Astrocyte (in vitro differentiated cells and primary cell): ENCODE data around the gene TRAPPC3L. TPM values are rescaled to one million over a fixed set of nuclear protein-coding genes. Genes with fewer than 3 reads are reported as not detected.

Experiments used
- DNase-seq: peaks from one replicate; pipeline ENCODE4 v3.0.0-alpha.2; 2010; ENCODE audit warnings: low read depth
- FAIRE-seq: peaks from 2 replicates; lab custom pipeline; 2011; peaks lifted over from hg19 to GRCh38; lab: Jason Lieb, UNC
- H2AFZ ChIP-seq: 2 replicates; pipeline ENCODE4 v1.6.0; 2012; ENCODE audit warnings: low read depth, low read length, inconsistent platforms
- H3K27ac ChIP-seq: 2 replicates; pipeline ENCODE4 v1.5.1; 2011; ENCODE audit warnings: low read depth, low read length, inconsistent platforms
- H3K27me3 ChIP-seq: 2 replicates; pipeline ENCODE4 v1.6.0; 2011; ENCODE audit warnings: low read length, inconsistent platforms; ENCODE audit not compliant: insufficient read depth
- H3K36me3 ChIP-seq: 2 replicates; pipeline ENCODE4 v1.5.1; 2011; ENCODE audit warnings: low read length, inconsistent platforms; ENCODE audit not compliant: insufficient read depth
- H3K4me1 ChIP-seq: 2 replicates; pipeline ENCODE4 v1.5.1; 2011; ENCODE audit warnings: low read length, inconsistent platforms; ENCODE audit not compliant: insufficient read depth
- H3K4me2 ChIP-seq: 2 replicates; pipeline ENCODE4 v1.6.0; 2012; ENCODE audit warnings: low read length, inconsistent platforms
- H3K4me3 ChIP-seq: 2 replicates; pipeline ENCODE4 v1.5.1; 2011; ENCODE audit warnings: low read depth, mild to moderate bottlenecking, low read length, inconsistent platforms; ENCODE audit not compliant: insufficient read depth
- H3K79me2 ChIP-seq: 2 replicates; pipeline ENCODE4 v1.6.0; 2012; ENCODE audit warnings: mild to moderate bottlenecking, low read length, inconsistent platforms; ENCODE audit not compliant: insufficient read depth
- H3K9ac ChIP-seq: 2 replicates; pipeline ENCODE4 v1.6.0; 2012; ENCODE audit warnings: mild to moderate bottlenecking, low read length, inconsistent platforms
- H3K9me3 ChIP-seq: 2 replicates; pipeline ENCODE4 v1.5.1; 2012; ENCODE audit warnings: low read depth, mild to moderate bottlenecking, low read length, inconsistent platforms; ENCODE audit not compliant: insufficient read depth
- H4K20me1 ChIP-seq: 2 replicates; pipeline ENCODE4 v1.6.0; 2012; ENCODE audit warnings: low read length, inconsistent platforms; ENCODE audit not compliant: insufficient read depth
- H3K27ac Mint-ChIP-seq: one replicate; pipeline ENCODE4 v1.8.0; 2021; ENCODE audit warnings: mild to moderate bottlenecking, mixed read lengths; ENCODE audit not compliant: unreplicated experiment
- H3K27me3 Mint-ChIP-seq: one replicate; pipeline ENCODE4 v1.8.0; 2021; ENCODE audit warnings: low read depth, mixed read lengths; ENCODE audit not compliant: unreplicated experiment
- H3K36me3 Mint-ChIP-seq: one replicate; pipeline ENCODE4 v1.8.0; 2021; ENCODE audit warnings: low read depth, mixed read lengths; ENCODE audit not compliant: unreplicated experiment
- H3K4me1 Mint-ChIP-seq: one replicate; pipeline ENCODE4 v1.8.0; 2021; ENCODE audit warnings: low read depth, mixed read lengths; ENCODE audit not compliant: unreplicated experiment
- H3K4me3 Mint-ChIP-seq: one replicate; pipeline ENCODE4 v1.8.0; 2021; ENCODE audit warnings: mild to moderate bottlenecking, moderate library complexity, mixed read lengths; ENCODE audit not compliant: unreplicated experiment
- H3K9me3 Mint-ChIP-seq: one replicate; pipeline ENCODE4 v1.8.0; 2021; ENCODE audit warnings: mild to moderate bottlenecking, mixed read lengths; ENCODE audit not compliant: unreplicated experiment
- EZH2 ChIP-seq: IDR thresholded peaks from 2 replicates; pipeline ENCODE4 v1.6.1; 2012; ENCODE audit warnings: mild to moderate bottlenecking, low read length, inconsistent platforms; ENCODE audit not compliant: insufficient read depth
- total RNA-seq: library from RNA; stranded (reverse); gene quantifications from 2 replicates; pipeline ENCODE4 v1.2.1, GENCODE V29; 2021
- TF ChIP-seq, protein P1 (sequence below): IDR thresholded peaks from 2 replicates; pipeline ENCODE4 v1.5.1; 2011; ENCODE audit warnings: low read depth, mild to moderate bottlenecking, inconsistent platforms, low read length, moderate library complexity; ENCODE audit not compliant: insufficient read depth

Gene TRAPPC3L
- total RNA-seq, 1 donor from 2014 or later: not detected

- Histone ChIP-seq H3K27ac (no peak overlapping the region), H3K27me3 (no peaks in the 10 kb centered on the region), H3K9ac (no peak overlapping the region), H2AFZ (no peak overlapping the region), H3K4me1 (peaks cover 18% of the 10 kb centered on the region), H3K9me3 (no peaks in the 10 kb centered on the region), H4K20me1 (no peaks in the 10 kb centered on the region), H3K4me3 (no peak overlapping the region), H3K79me2 (no peaks in the 10 kb centered on the region), H3K36me3 (no peaks in the 10 kb centered on the region), H3K4me2 (peak overlapping the region; percentile 9)
- TF ChIP-seq EZH2: no peak
- TF ChIP-seq, protein P1, sequence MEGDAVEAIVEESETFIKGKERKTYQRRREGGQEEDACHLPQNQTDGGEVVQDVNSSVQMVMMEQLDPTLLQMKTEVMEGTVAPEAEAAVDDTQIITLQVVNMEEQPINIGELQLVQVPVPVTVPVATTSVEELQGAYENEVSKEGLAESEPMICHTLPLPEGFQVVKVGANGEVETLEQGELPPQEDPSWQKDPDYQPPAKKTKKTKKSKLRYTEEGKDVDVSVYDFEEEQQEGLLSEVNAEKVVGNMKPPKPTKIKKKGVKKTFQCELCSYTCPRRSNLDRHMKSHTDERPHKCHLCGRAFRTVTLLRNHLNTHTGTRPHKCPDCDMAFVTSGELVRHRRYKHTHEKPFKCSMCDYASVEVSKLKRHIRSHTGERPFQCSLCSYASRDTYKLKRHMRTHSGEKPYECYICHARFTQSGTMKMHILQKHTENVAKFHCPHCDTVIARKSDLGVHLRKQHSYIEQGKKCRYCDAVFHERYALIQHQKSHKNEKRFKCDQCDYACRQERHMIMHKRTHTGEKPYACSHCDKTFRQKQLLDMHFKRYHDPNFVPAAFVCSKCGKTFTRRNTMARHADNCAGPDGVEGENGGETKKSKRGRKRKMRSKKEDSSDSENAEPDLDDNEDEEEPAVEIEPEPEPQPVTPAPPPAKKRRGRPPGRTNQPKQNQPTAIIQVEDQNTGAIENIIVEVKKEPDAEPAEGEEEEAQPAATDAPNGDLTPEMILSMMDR: no peak
- no peaks in the 10 kb centered on the region for H3K27me3 Mint-ChIP-seq
- FAIRE-seq (no peak), DNase-seq (no peak)
- H3K4me3 Mint-ChIP-seq: no peak overlapping the region
- H3K36me3 Mint-ChIP-seq: no peaks in the 10 kb centered on the region
- no peaks in the 10 kb centered on the region for H3K9me3 Mint-ChIP-seq
- H3K27ac Mint-ChIP-seq: no peak overlapping the region
- H3K4me1 Mint-ChIP-seq: peaks cover 26% of the 10 kb centered on the region
Measured at GRCh38 chr6:116529466-116530290, 15.8 kb downstream of the TRAPPC3L start.

DNA sequence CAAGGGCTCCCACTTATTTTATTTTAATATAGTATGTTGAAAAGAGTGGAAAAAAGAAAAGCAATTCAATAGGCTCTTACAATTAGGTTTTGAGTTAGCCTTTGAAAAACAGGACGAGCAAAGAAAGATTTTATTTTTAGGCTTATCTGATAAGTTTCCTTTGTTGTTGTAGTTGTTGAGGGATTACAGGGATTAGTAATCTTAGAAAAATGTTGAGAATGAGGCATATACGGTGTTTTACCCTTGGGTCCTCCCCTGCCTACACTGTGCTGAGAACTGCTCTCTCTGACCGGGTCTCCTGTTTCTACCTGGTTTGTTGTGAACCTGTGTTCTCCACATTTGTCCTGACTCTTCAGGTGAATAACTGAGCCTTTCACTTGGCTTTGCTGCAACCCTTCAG, 16.7 kb downstream of the TRAPPC3L start:
- H3K4me2 ChIP-seq: peak overlapping the region; percentile 2
- peak; percentile 41 for DNase-seq
- no peak overlapping the region for H3K27ac ChIP-seq
- H3K79me2 ChIP-seq: no peaks in the 10 kb centered on the region
- no peak overlapping the region for H3K9ac ChIP-seq
- Mint-ChIP-seq H3K4me1 (peaks cover 26% of the 10 kb centered on the region), H3K9me3 (no peaks in the 10 kb centered on the region), H3K27me3 (no peaks in the 10 kb centered on the region), H3K36me3 (no peaks in the 10 kb centered on the region), H3K4me3 (no peak overlapping the region), H3K27ac (peak overlapping the region; percentile 4)
- H4K20me1 ChIP-seq: no peaks in the 10 kb centered on the region
- no peak for FAIRE-seq
- peaks cover 18% of the 10 kb centered on the region for H3K4me1 ChIP-seq
- TF ChIP-seq, protein P1: no peak
- TF ChIP-seq EZH2: no peak
- H3K4me3 ChIP-seq: no peak overlapping the region
- H3K27me3 ChIP-seq: no peaks in the 10 kb centered on the region
- no peaks in the 10 kb centered on the region for H3K9me3 ChIP-seq
- no peak overlapping the region for H2AFZ ChIP-seq
- no peaks in the 10 kb centered on the region for H3K36me3 ChIP-seq

DNA sequence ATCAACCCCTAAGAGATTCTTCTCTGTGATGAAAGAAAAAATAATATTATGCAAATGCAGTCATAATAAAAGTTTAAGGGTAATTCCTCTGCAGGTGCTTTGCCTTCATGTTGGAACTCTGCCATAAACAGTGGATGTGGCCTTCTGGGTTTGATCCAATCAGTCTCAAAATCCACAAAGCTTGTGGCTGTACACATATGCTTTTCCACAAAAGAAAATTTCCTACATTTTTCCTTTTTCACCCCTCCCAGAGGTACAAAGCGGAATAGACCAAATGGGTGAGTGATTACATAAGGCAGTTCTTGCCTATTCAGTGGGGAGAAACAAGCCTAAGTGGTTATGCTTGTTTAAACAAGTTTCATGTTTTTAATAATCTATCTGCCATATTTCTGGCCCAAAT, 17.4 kb downstream of the TRAPPC3L start:
- FAIRE-seq: no peak
- DNase-seq: no peak
- Mint-ChIP-seq H3K27me3 (no peaks in the 10 kb centered on the region), H3K36me3 (no peaks in the 10 kb centered on the region), H3K4me3 (no peak overlapping the region), H3K27ac (no peak overlapping the region), H3K9me3 (no peaks in the 10 kb centered on the region), H3K4me1 (peaks cover 26% of the 10 kb centered on the region)
- no peak overlapping the region for H3K4me2 ChIP-seq
- H4K20me1 ChIP-seq: no peaks in the 10 kb centered on the region
- no peak overlapping the region for H3K27ac ChIP-seq
- TF ChIP-seq, protein P1: no peak
- no peak for TF ChIP-seq EZH2
- no peaks in the 10 kb centered on the region for H3K27me3 ChIP-seq
- H3K36me3 ChIP-seq: no peaks in the 10 kb centered on the region
- H3K4me1 ChIP-seq: peaks cover 18% of the 10 kb centered on the region
- H3K9ac ChIP-seq: no peak overlapping the region
- H3K9me3 ChIP-seq: no peaks in the 10 kb centered on the region
- no peaks in the 10 kb centered on the region for H3K79me2 ChIP-seq
- no peak overlapping the region for H2AFZ ChIP-seq
- no peak overlapping the region for H3K4me3 ChIP-seq
